Muscle layer of colon (tissue), 2 donors: ENCODE results near the gene RPTN.

Experiments
- H3K27ac ChIP-seq: one replicate; pipeline ENCODE4 v1.7.0; 2013; ENCODE audit warnings: low read depth, mild to moderate bottlenecking, low read length, moderate library complexity
- H3K27me3 ChIP-seq, 2 donors: one replicate each; pipeline ENCODE4 v1.7.0; 2013; ENCODE audit warnings: low read length in 2 of 2, mild to moderate bottlenecking in 2 of 2; ENCODE audit not compliant: insufficient read depth in 2 of 2, control insufficient read depth in 1 of 2
- H3K36me3 ChIP-seq: one replicate; pipeline ENCODE4 v1.7.0; 2013; ENCODE audit warnings: mild to moderate bottlenecking, low read length; ENCODE audit not compliant: insufficient read depth
- H3K4me1 ChIP-seq: one replicate; pipeline ENCODE4 v1.7.0; 2013; ENCODE audit warnings: mild to moderate bottlenecking, low read length; ENCODE audit not compliant: insufficient read depth
- H3K4me3 ChIP-seq, 2 donors: one replicate each; pipeline ENCODE4 v1.7.0; 2013; ENCODE audit warnings: low read length in 2 of 2, low read depth in 1 of 2, mild to moderate bottlenecking in 1 of 2, moderate library complexity in 1 of 2
- H3K9ac ChIP-seq: one replicate; pipeline ENCODE4 v1.7.0; 2013; ENCODE audit warnings: low read length
- H3K9me3 ChIP-seq: one replicate; pipeline ENCODE4 v1.7.0; 2013; ENCODE audit warnings: mild to moderate bottlenecking, low read length
- donor health status: abdominal sarcoma.
- donor health status: Adenocarcinoma of cecum.

RPTN gene, protein sequence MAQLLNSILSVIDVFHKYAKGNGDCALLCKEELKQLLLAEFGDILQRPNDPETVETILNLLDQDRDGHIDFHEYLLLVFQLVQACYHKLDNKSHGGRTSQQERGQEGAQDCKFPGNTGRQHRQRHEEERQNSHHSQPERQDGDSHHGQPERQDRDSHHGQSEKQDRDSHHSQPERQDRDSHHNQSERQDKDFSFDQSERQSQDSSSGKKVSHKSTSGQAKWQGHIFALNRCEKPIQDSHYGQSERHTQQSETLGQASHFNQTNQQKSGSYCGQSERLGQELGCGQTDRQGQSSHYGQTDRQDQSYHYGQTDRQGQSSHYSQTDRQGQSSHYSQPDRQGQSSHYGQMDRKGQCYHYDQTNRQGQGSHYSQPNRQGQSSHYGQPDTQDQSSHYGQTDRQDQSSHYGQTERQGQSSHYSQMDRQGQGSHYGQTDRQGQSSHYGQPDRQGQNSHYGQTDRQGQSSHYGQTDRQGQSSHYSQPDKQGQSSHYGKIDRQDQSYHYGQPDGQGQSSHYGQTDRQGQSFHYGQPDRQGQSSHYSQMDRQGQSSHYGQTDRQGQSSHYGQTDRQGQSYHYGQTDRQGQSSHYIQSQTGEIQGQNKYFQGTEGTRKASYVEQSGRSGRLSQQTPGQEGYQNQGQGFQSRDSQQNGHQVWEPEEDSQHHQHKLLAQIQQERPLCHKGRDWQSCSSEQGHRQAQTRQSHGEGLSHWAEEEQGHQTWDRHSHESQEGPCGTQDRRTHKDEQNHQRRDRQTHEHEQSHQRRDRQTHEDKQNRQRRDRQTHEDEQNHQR

DNA sequence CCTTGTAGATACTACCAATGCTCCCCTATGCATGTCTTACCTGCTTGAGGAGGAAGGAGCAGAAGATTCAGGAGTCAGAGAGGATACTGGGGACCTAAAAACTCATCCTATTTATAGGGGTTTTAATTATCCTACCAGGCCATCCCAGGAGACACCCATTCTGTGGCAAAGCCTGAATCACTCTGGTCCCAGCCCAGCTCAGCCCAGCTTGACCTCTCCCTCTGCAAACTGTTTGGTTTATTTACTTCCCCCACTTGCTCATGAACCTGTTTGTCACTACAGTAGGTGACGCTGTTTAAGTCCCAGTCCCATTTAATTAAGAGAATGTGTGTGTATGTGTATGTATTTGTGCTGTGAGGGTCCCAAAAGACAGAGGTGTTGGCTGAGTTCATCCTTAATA, at the start of gene RPTN:
Gene RPTN, minus strand, starts transcription at position 85 of the 400 bp plus-strand sequence. CDS start 1,339 bp downstream, outside the sequence.
- H3K27ac ChIP-seq = no peak within 1 kb of the TSS
- H3K4me1 ChIP-seq = no peaks in the 10 kb centered on the region
- no peak within 1 kb of the TSS for H3K9ac ChIP-seq
- H3K9me3 ChIP-seq = no peaks in the 10 kb centered on the region
- no peak within 1 kb of the TSS for H3K4me3 ChIP-seq
- H3K27me3 ChIP-seq = no peaks in the 10 kb centered on the region
- H3K36me3 ChIP-seq = no peaks in the 10 kb centered on the region

DNA sequence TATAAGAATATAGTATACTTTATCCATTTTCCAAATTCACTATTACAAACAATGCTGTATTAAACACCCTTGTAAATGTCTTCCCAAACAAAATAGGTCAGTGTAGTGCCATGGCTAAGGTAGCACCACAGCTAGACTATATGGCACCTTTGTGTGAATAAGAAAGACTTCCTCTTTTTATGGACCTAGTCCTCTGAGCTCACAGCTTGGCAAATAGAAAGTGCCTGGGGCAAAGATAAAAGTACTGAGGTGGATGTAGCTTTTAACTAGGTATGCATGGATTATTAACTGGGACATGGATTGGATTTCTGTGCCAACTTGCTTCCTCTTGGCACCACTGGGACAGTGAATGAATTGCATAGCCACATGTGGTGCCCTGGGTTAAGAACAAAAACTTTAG, 40.0 kb upstream of the RPTN start:
- Histone ChIP-seq H3K9ac (no peak overlapping the region), H3K36me3 (no peaks in the 10 kb centered on the region)

DNA sequence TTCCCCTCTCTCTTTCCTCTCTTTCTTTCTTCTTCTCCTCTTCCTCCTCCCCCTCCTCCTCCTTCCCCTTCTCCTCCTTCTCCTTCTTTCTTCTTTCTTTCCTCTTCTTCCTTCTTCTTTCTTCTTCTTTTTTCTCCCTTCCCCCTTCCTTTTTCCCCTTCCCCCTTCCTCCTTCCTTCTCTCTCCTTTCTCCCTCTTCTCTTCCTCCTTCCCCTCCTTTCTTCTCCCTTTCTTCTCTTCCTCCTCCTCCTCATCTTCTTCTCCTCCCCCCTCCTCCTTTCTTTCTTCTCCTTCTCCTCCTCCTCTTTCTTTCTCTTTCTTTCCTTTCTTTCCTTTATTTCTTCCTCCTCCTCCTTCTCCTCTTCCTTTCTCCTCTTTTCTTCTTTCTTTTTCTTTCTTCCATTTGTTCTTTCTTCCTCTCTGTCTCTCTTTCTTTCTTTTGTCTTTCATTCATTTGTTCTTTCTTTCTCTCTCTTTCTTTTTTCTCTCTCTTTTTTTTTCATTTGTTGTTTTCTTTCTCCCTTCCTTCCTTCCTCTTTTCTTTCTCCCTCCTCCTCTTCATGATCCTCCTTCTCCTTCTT, 38.4 kb upstream of the RPTN start:
- Histone ChIP-seq H3K27ac (no peak overlapping the region), H3K27me3 (no peaks in the 10 kb centered on the region), H3K4me3 (no peak overlapping the region), H3K36me3 (no peaks in the 10 kb centered on the region), H3K9me3 (no peaks in the 10 kb centered on the region), H3K4me1 (no peaks in the 10 kb centered on the region), H3K9ac (no peak overlapping the region)

More for the DNA sequence above, 40.0 kb upstream of the RPTN start:
- Histone ChIP-seq H3K27me3 (no peaks in the 10 kb centered on the region), H3K9me3 (no peaks in the 10 kb centered on the region), H3K4me1 (no peaks in the 10 kb centered on the region), H3K27ac (no peak overlapping the region), H3K4me3 (no peak overlapping the region)

DNA sequence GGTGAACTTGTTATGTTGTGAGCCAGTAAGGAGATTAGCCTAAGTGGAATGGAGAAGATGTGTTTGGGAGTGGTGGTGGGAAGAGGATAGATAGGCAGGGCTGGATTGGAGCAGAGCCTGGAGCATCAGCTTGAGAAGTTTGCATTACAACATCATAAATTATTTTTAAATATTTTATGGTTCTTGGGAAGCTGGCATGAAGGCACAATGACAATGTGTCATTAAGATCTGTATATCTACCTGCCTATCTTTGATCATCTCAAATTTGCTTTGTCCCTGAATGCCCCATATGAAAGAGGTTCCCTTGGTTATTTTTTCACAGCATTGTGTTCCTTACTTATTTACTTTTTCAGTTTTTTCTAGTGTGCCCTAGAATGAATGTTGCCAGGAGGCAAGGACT, 32.7 kb upstream of the RPTN start:
- H3K36me3 ChIP-seq = no peaks in the 10 kb centered on the region
- peaks cover 11% of the 10 kb centered on the region for H3K4me1 ChIP-seq
- no peak overlapping the region for H3K4me3 ChIP-seq
- no peaks in the 10 kb centered on the region for H3K27me3 ChIP-seq
- no peak overlapping the region for H3K9ac ChIP-seq
- H3K9me3 ChIP-seq = no peaks in the 10 kb centered on the region
- no peak overlapping the region for H3K27ac ChIP-seq

DNA sequence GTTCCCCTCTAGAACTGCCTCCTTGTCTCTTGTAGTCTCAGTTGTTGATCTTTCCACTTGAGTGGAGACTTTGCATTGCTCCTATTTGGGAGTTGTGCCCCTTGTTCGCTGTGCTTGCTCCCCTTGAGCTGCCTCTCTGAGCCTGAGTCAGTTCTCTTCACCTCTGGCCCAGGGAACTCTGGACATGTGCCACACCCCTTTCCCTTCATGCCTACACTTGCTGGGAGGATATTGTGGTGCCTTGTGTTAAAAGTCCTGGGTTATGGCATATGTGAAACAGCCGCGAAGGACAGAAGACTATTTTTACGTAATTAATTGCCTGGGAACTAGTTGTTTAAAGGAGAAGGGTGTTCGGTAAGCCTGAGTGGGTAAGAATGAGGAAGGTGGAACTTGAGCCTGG, 32.2 kb upstream of the RPTN start:
- H3K27ac ChIP-seq = no peak overlapping the region
- H3K27me3 ChIP-seq = no peaks in the 10 kb centered on the region
- H3K4me1 ChIP-seq = peaks cover 15% of the 10 kb centered on the region
- no peak overlapping the region for H3K4me3 ChIP-seq
- no peaks in the 10 kb centered on the region for H3K9me3 ChIP-seq
- H3K36me3 ChIP-seq = no peaks in the 10 kb centered on the region
- no peak overlapping the region for H3K9ac ChIP-seq

DNA sequence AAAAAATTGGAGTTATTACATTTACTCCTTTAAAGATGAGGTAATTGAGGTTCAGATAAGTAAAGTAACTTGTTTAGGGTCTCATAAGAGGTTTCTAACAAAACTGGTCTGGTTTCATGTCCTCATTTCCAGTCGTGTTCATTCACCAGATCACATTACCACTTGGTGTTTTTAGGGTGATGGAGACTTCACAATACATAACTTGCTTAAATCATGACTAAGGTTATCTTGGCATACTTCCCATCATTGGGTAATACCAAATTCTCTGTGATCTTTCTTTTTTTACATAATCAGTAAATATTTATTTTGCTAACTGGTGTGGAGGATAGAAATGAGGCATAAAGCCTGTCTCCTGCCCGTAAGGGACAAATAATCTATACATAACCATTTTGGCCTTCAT, 31.6 kb upstream of the RPTN start:
- H3K4me3 ChIP-seq = no peak overlapping the region
- H3K27ac ChIP-seq = no peak overlapping the region
- H3K9ac ChIP-seq = no peak overlapping the region

DNA sequence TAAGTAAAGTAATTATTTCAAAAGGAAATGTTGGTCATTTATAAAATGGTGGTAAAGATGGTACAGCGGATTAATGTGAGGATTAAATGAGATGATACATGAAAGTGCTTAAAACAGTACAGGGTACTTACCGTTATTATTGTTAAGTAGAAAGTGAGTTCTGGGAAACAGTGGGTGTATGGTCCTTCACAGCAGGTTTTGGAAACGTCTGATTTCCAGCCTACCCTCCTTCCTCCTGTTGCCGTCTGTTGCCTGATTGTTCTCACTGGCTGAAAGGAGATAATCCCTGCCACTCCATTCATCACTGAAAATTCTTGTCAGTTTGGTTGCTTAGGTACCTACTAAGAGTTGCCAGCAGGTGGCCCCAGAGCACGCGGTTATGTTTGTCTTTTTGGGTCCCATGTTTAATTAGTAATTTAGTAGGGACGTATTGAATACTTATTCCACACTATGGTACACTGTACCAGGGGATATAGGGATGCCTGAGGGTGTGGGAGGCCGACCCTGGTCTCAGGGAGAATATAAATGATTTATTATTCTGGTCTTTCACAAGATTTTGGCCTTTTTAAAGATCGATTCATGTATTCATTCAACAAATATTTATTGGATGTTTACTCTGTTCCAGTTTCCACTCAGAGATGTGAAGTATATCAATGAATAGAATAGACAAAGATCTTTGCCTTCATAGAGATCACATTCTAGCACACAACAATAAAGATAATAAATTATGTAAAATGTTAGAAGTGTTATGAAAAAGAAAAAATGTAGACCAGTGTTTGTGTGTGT, 30.8 kb upstream of the RPTN start:
- no peaks in the 10 kb centered on the region for H3K9me3 ChIP-seq
- peak overlapping the region in 1 of 2 donors; percentile 33 for H3K4me3 ChIP-seq
- no peaks in the 10 kb centered on the region for H3K36me3 ChIP-seq
- no peak overlapping the region for H3K9ac ChIP-seq
- no peak overlapping the region for H3K27ac ChIP-seq
- H3K4me1 ChIP-seq = peaks cover 29% of the 10 kb centered on the region
- no peaks in the 10 kb centered on the region for H3K27me3 ChIP-seq

More for the DNA sequence above, 31.6 kb upstream of the RPTN start:
- no peaks in the 10 kb centered on the region for H3K36me3 ChIP-seq
- no peaks in the 10 kb centered on the region for H3K9me3 ChIP-seq
- H3K4me1 ChIP-seq = peaks cover 22% of the 10 kb centered on the region
- H3K27me3 ChIP-seq = no peaks in the 10 kb centered on the region

DNA sequence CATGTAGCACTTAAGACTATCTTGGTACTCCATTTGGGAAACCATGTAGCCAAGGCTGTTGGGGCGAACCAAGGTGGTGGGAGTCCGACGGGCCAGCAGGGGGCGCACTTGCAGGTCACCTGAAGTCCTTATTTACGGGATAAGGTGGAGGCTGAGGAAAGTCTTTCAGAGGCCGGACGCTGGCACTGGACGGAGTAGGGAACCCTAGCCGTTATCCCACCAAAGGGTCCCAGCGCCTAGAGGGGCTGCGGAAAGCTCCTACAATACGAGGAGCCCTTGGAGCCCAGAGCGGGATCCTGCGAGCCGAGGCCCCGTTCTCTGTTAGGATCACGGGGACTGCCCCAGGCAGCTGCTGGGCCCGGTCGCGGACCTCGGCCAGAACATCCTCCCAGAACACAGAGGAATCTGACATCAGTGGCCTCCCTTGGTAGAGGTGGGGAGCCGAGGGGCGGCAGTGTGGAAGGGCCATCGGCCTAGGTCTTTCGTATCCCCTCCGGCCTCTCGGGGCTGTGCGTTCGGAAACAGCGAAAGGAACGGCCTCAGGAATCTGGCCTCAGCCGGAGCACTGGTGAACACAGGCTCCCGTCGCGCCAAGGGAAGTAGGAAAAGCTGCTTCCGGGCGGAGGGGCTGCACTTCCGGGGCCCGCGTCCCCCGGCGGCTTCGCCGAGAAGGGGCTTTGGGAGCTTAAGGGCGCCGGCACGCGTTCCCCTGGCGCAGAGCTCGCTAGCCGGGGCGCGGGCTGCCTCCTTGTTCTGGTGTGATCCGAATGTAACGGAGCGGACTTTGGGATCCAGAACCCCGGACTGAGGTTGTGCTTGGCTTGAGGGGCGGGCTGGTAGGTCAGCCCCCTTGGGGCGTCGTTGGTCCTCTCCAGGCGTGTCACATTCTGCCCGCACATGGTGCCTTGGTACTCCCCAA, 29.9 kb upstream of the RPTN start:
- Histone ChIP-seq H3K27ac (peak overlapping the region; percentile 32), H3K27me3 (no peaks in the 10 kb centered on the region), H3K36me3 (no peaks in the 10 kb centered on the region), H3K4me3 (peak overlapping the region; percentile 33 to 51), H3K9me3 (no peaks in the 10 kb centered on the region), H3K4me1 (peaks cover 38% of the 10 kb centered on the region), H3K9ac (no peak overlapping the region)

DNA sequence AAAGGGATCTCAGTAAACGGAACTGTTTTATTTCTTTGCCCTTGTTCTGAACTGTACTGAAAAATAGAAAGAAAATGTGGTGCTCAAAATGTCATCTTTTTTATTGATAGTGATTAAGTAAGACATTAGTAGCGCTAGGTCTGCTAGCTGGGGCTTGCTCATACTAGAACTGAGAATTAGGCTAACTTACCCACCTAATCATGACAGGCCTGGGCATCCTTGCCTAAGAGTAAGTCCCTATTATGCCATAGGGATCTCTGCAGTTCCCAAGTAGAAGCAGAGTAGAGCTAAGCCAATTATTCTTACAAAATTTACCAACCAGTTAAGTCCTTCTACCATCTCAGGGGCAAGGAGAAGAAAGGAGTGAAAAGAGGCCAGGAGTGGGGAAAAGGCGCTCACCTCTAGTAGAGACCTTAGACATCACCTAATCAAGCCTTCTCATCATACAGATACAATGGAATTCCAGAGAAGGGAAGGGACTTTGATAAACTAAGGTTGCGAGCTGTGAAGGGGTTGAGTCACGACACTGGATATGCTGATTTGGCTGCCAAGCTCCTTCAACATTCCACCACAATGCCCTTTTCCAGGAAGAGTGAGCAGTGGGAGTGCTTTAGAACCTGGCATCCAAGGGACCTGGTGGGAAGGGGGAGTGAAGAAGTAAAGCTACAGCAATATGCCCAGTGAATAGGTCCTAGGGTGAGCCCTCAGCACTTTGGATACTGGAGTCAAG, 27.7 kb upstream of the RPTN start:
- no peaks in the 10 kb centered on the region for H3K9me3 ChIP-seq
- peaks cover 55% of the 10 kb centered on the region for H3K4me1 ChIP-seq
- H3K27me3 ChIP-seq = no peaks in the 10 kb centered on the region
- no peak overlapping the region for H3K4me3 ChIP-seq
- H3K9ac ChIP-seq = no peak overlapping the region
- H3K27ac ChIP-seq = no peak overlapping the region
- H3K36me3 ChIP-seq = no peaks in the 10 kb centered on the region
